Brain microvascular endothelial cell (primary cell): ENCODE measurements around the gene IL24.
A peak's percentile ranks its signal among the peaks of the same experiment; 100 is the strongest.

Source experiments
- DNase-seq: peaks from one replicate; pipeline ENCODE4 v3.0.0-alpha.2; 2020
- H3K27ac ChIP-seq: fragments of 250-450 bp; sonication (Bioruptor Pico); 2 replicates; pipeline ENCODE4 v1.5.1; 2020; ENCODE audit warnings: mild to moderate bottlenecking, moderate library complexity
- H3K27me3 ChIP-seq: fragments of 250-450 bp; sonication (Bioruptor Pico); replicated peaks from 2 replicates; pipeline ENCODE4 v1.5.1; 2020; ENCODE audit warnings: mild to moderate bottlenecking
- H3K36me3 ChIP-seq: fragments of 250-450 bp; sonication (Bioruptor Pico); replicated peaks from 2 replicates; pipeline ENCODE4 v1.5.1; 2020; ENCODE audit warnings: mild to moderate bottlenecking
- H3K4me3 ChIP-seq: 2 replicates; pipeline ENCODE4 v1.5.1; 2011; ENCODE audit warnings: low read depth, mild to moderate bottlenecking, control low read depth, low read length, moderate library complexity
- CTCF ChIP-seq: IDR thresholded peaks from 2 replicates; pipeline ENCODE4 v1.5.1; 2011; ENCODE audit warnings: low read depth, mild to moderate bottlenecking, moderate library complexity, low read length, control low read depth, inconsistent platforms; ENCODE audit errors: missing control alignments
- in situ Hi-C: cut with HindIII; loops from 2 replicates; pipeline ENCODE4 v1.10.0; 2017; ENCODE audit warnings: low sequenced_read_pairs, low pct_ligation_motif_present

The IL24 gene

GRCh38 chr1:206905295-206906164 is 8.3 kb downstream of the IL24 start:
- peak overlapping the region; percentile 11 for H3K27ac ChIP-seq
- H3K4me3 ChIP-seq = no peak overlapping the region
- peak; percentile 17 for TF ChIP-seq CTCF

GRCh38 chr1:206907304-206907991 is 10.2 kb downstream of the IL24 start:
- DNase-seq = no peak
- Histone ChIP-seq H3K4me3 (no peak overlapping the region), H3K27ac (no peak overlapping the region), H3K27me3 (peaks cover 17% of the 10 kb centered on the region), H3K36me3 (no peaks in the 10 kb centered on the region)
- peak; percentile 50 for TF ChIP-seq CTCF
- in situ Hi-C loops = no loop called here

More at GRCh38 chr1:206905295-206906164, 8.3 kb downstream of the IL24 start:
- peak; percentile 88 for DNase-seq
- in situ Hi-C loops = no loop called here
- Histone ChIP-seq H3K27me3 (peaks cover 15% of the 10 kb centered on the region), H3K36me3 (no peaks in the 10 kb centered on the region)

GRCh38 chr1:206908038-206908437 is 10.8 kb downstream of the IL24 start:
- peaks cover 21% of the 10 kb centered on the region for H3K27me3 ChIP-seq
- no peak overlapping the region for H3K27ac ChIP-seq
- DNase-seq = no peak
- no peak overlapping the region for H3K4me3 ChIP-seq
- no peak for TF ChIP-seq CTCF
- in situ Hi-C loops = no loop called here
- no peaks in the 10 kb centered on the region for H3K36me3 ChIP-seq

GRCh38 chr1:206909161-206909882 is 12.1 kb downstream of the IL24 start:
- peaks cover 27% of the 10 kb centered on the region for H3K27me3 ChIP-seq
- DNase-seq = no peak
- no peak overlapping the region for H3K27ac ChIP-seq
- peak overlapping the region; percentile 48 for H3K4me3 ChIP-seq
- in situ Hi-C loops = no loop called here
- TF ChIP-seq CTCF = no peak
- no peaks in the 10 kb centered on the region for H3K36me3 ChIP-seq

GRCh38 chr1:206909883-206910318 is 12.7 kb downstream of the IL24 start:
- TF ChIP-seq CTCF = no peak
- no peak overlapping the region for H3K27ac ChIP-seq
- peak overlapping the region; percentile 48 for H3K4me3 ChIP-seq
- H3K27me3 ChIP-seq = peaks cover 27% of the 10 kb centered on the region
- no peaks in the 10 kb centered on the region for H3K36me3 ChIP-seq
- in situ Hi-C loops = no loop called here
- no peak for DNase-seq
